Thyroid gland (tissue), 4 donors: ENCODE data around the gene DNAJC17. TPM values are rescaled to one million over a fixed set of nuclear protein-coding genes. Genes with fewer than 3 reads are reported as not detected.

Experiments
- DNase-seq, 2 donors: peaks; one replicate each; pipeline ENCODE4 v3.0.0-alpha.2; 2019
- H3K27ac ChIP-seq, 3 donors: fragments of 200-600 bp; sonication (generic); 1 replicate in 2 of 3; 2 replicates in 1 of 3; pipeline ENCODE4 v1.5.1; 2016 to 2019; ENCODE audit warnings: mild to moderate bottlenecking in 1 of 3, moderate library complexity in 1 of 3
- H3K27me3 ChIP-seq: fragments of 200-600 bp; sonication (generic); one replicate; pipeline ENCODE4 v1.5.1; 2019
- H3K36me3 ChIP-seq, 2 donors: fragments of 200-600 bp; sonication (generic); one replicate each; pipeline ENCODE4 v1.5.1; 2016 to 2019
- H3K4me1 ChIP-seq, 2 donors: fragments of 200-600 bp; sonication (generic); one replicate each; pipeline ENCODE4 v1.5.1; 2017 to 2019
- H3K4me3 ChIP-seq, 3 donors: fragments of 200-600 bp; sonication (generic); replicated peaks in 1 of 3; 1 replicate in 2 of 3; 2 replicates in 1 of 3; pipeline ENCODE4 v1.5.1; 2016; ENCODE audit warnings: mild to moderate bottlenecking in 1 of 3
- H3K9me3 ChIP-seq: fragments of 200-600 bp; sonication (generic); one replicate; pipeline ENCODE4 v1.5.1; 2017
- CTCF ChIP-seq, 6 experiments: fragments of 200-600 bp in 3 of 6; fragments of 450-650 bp in 3 of 6; sonication (generic) in 3 of 6; IDR thresholded peaks; one replicate each; pipeline ENCODE4 v1.5.1; 2016 to 2019; ENCODE audit warnings: antibody characterized with exemption in 6 of 6, mild to moderate bottlenecking in 2 of 6, inconsistent platforms in 1 of 6, moderate library complexity in 1 of 6
- POLR2A ChIP-seq, 2 donors: fragments of 450-650 bp; IDR thresholded peaks; one replicate each; pipeline ENCODE4 v1.6.1; 2017; ENCODE audit warnings: antibody characterized with exemption in 2 of 2, mild to moderate bottlenecking in 2 of 2, moderate library complexity in 1 of 2
- WGBS, 2 donors: methylation state at CpG; one replicate each; pipeline ENCODE4 v1.1.5; 2017; 5-methylcytosine and 5-hydroxymethylcytosine counted together
- intact Hi-C: fragments of 100-400 bp; cut with DNase I; formaldehyde crosslinking; loops from one replicate; pipeline ENCODE4 v1.15.1; 2023
- total RNA-seq, 4 donors: library from RNA; depleted of rRNA; stranded (reverse); fragments of >200 nt; gene quantifications; one replicate each; pipeline ENCODE4 v1.2.3, GENCODE V29; 2016

Gene DNAJC17, protein sequence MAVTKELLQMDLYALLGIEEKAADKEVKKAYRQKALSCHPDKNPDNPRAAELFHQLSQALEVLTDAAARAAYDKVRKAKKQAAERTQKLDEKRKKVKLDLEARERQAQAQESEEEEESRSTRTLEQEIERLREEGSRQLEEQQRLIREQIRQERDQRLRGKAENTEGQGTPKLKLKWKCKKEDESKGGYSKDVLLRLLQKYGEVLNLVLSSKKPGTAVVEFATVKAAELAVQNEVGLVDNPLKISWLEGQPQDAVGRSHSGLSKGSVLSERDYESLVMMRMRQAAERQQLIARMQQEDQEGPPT
- 10 to 100 TPM; 21.6 to 51.9 (median 45.8) TPM for total RNA-seq

DNA sequence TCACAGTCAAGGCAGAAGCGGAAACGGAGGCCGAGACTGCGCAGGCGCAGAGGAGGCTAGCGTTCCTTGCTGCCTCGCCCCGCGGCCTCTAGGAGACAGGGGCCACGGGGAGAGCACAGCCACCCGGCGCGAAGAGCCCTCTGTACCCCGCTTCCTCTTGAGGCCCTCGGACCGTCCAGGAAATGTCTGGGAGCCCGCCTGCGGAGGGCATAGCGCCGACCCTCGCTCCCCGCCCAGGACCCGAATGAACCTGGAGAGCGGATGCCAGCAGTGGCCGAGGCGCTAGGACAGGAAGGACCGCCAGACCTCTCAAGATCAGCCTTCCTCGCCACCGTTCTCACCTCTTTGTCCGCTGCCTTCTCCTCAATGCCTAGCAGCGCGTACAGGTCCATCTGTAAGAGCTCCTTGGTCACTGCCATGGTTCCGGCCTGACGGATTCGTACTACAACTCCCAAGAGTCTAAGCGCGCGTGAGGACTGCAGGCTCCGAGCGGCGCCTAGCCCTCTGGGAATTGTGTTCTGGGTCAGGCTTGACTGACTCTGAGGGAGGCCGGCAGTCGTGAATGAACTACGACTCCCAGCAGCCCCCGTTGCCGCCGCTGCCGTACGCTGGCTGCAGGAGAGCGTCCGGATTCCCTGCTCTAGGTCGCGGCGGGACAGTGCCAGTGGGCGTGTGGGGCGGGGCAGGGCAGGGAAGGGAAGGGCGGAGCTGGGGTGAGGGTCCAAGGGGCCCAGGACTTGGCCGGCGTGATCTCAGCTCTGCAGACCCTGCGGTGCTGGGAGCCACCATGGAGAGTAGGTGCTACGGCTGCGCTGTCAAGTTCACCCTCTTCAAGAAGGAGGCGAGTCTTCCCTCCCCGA is at the start of gene DNAJC17, which contains the start of gene ZFYVE19:
Gene DNAJC17 (minus strand): TSS at position 446 of the 860 bp plus-strand sequence. CDS start 27 bp downstream, at position 419.
Gene ZFYVE19 (plus strand): TSS at position 62 of the 860 bp plus-strand sequence. CDS start 501 bp downstream, at position 563.
- H3K36me3 ChIP-seq, result peaks cover 0 to 3% of the 10 kb centered on the region in 2 donors
- H3K27me3 ChIP-seq, result no peaks in the 10 kb centered on the region
- peak within 1 kb of the TSS; percentile 76 to 99 (median 84) for H3K4me3 ChIP-seq
- intact Hi-C loops, result no loop called here
- peak within 1 kb of the TSS; percentile 84 to 94 (median 91) for H3K27ac ChIP-seq
- no peaks in the 10 kb centered on the region for H3K9me3 ChIP-seq
- peak; percentile 97 for DNase-seq
- TF ChIP-seq POLR2A (IDR thresholded peaks at IDR 0.05), result peak in 1 of 2 donors; percentile 45
- peak in 2 of 6 experiments; percentile 12 to 17 for TF ChIP-seq CTCF (IDR thresholded peaks at IDR 0.05)
- 0% methylated on average over 25 to 54 of the region's 64 CpGs for WGBS, 2 donors
- peaks cover 10 to 19% of the 10 kb centered on the region in 2 donors for H3K4me1 ChIP-seq

GRCh38 chr15:40856746-40857145 is 49.5 kb upstream of the DNAJC17 start:
- Histone ChIP-seq H3K27ac (peak overlapping the region in 1 of 3 donors; percentile 65), H3K9me3 (no peaks in the 10 kb centered on the region), H3K36me3 (peaks cover 19 to 37% of the 10 kb centered on the region in 2 donors), H3K4me1 (peaks cover 5 to 9% of the 10 kb centered on the region in 2 donors), H3K27me3 (no peaks in the 10 kb centered on the region), H3K4me3 (no peak overlapping the region)
- no peak for DNase-seq
- TF ChIP-seq CTCF (IDR thresholded peaks at IDR 0.05) (no peak), POLR2A (IDR thresholded peaks at IDR 0.05) (no peak)
- intact Hi-C loops, result loop anchor here (2.0 to 5.0 kb wide), 2 partner anchors 36 to 326 kb away; no protein-coding TSS in a partner anchor
- WGBS, 2 donors, result 83 to 85% methylated on average over 7 to 8 of the region's 8 CpGs

- Histone ChIP-seq H3K9me3 (no peaks in the 10 kb centered on the region), H3K4me3 (no peak overlapping the region), H3K36me3 (peaks cover 19 to 37% of the 10 kb centered on the region in 2 donors), H3K4me1 (peaks cover 5 to 9% of the 10 kb centered on the region in 2 donors), H3K27ac (no peak overlapping the region), H3K27me3 (no peaks in the 10 kb centered on the region)
- TF ChIP-seq POLR2A (IDR thresholded peaks at IDR 0.05) (no peak), CTCF (IDR thresholded peaks at IDR 0.05) (no peak)
- WGBS, 2 donors, result 87% methylated on average over 6 to 11 of the region's 13 CpGs
- no peak for DNase-seq
- intact Hi-C loops, result loop anchor here (2.0 to 5.0 kb wide), 2 partner anchors 37 to 327 kb away; no protein-coding TSS in a partner anchor
Observed at GRCh38 chr15:40855706-40856234, 48.5 kb upstream of the DNAJC17 start.

GRCh38 chr15:40854161-40854560 is 46.9 kb upstream of the DNAJC17 start:
- Histone ChIP-seq H3K4me3 (no peak overlapping the region), H3K36me3 (peaks cover 19 to 37% of the 10 kb centered on the region in 2 donors), H3K9me3 (no peaks in the 10 kb centered on the region), H3K27me3 (no peaks in the 10 kb centered on the region), H3K27ac (no peak overlapping the region), H3K4me1 (peaks cover 5 to 9% of the 10 kb centered on the region in 2 donors)
- TF ChIP-seq POLR2A (IDR thresholded peaks at IDR 0.05), result no peak
- no peak for TF ChIP-seq CTCF (IDR thresholded peaks at IDR 0.05)
- intact Hi-C loops, result no loop called here
- no peak for DNase-seq
- 79 to 83% methylated on average over 10 of the region's 10 CpGs for WGBS, 2 donors
